H9 (cell line): ENCODE results near the gene MTRF1. TPM values are rescaled to one million over a fixed set of nuclear protein-coding genes. Genes with fewer than 3 reads are reported as not detected.

Source experiments
- DNase-seq: peaks from one replicate; pipeline ENCODE4 v3.0.0-alpha.2; 2017
- H2AFZ ChIP-seq: one replicate; pipeline ENCODE4 v1.6.1; 2013; ENCODE audit warnings: mild to moderate bottlenecking, low read length, control low read depth, moderate library complexity
- H2AK5ac ChIP-seq: 2 replicates; pipeline ENCODE4 v1.6.1; 2013; ENCODE audit warnings: low read length, control low read depth, mixed read lengths; ENCODE audit not compliant: insufficient read length
- H2BK120ac ChIP-seq: one replicate; pipeline ENCODE4 v1.6.1; 2013; ENCODE audit warnings: low read depth, mild to moderate bottlenecking, low read length, control low read depth, inconsistent platforms; ENCODE audit not compliant: poor library complexity, severe bottlenecking
- H2BK12ac ChIP-seq: 2 replicates; pipeline ENCODE4 v1.6.1; 2013; ENCODE audit warnings: low read length, control low read depth, mixed read lengths, low read depth; ENCODE audit not compliant: insufficient read length
- H2BK15ac ChIP-seq: 2 replicates; pipeline ENCODE4 v1.6.1; 2013; ENCODE audit warnings: low read depth, low read length, control low read depth
- H2BK20ac ChIP-seq: one replicate; pipeline ENCODE4 v1.6.1; 2013; ENCODE audit warnings: low read depth, mild to moderate bottlenecking, low read length, control low read depth, inconsistent platforms; ENCODE audit not compliant: poor library complexity, severe bottlenecking
- H2BK5ac ChIP-seq: 2 replicates; pipeline ENCODE4 v1.6.1; 2013; ENCODE audit warnings: low read length, control low read depth, mixed read lengths; ENCODE audit not compliant: insufficient read length
- H3K14ac ChIP-seq: 2 replicates; pipeline ENCODE4 v1.6.1; 2013; ENCODE audit warnings: low read length, control low read depth; ENCODE audit not compliant: insufficient read depth
- H3K18ac ChIP-seq: 2 replicates; pipeline ENCODE4 v1.6.1; 2013; ENCODE audit warnings: low read depth, mild to moderate bottlenecking, mixed read lengths, low read length, control low read depth; ENCODE audit not compliant: insufficient read length
- H3K23ac ChIP-seq: 2 replicates; pipeline ENCODE4 v1.6.1; 2013; ENCODE audit warnings: low read length, control low read depth, mixed read lengths, low read depth; ENCODE audit not compliant: insufficient read length
- H3K23me2 ChIP-seq: 2 replicates; pipeline ENCODE4 v1.6.1; 2013; ENCODE audit warnings: low read depth, mild to moderate bottlenecking, mixed read lengths, low read length, control low read depth; ENCODE audit not compliant: insufficient read length, poor library complexity, severe bottlenecking
- H3K27ac ChIP-seq: 2 replicates; pipeline ENCODE4 v1.5.1; 2013; ENCODE audit warnings: low read length, control low read depth, mixed read lengths, low read depth; ENCODE audit not compliant: insufficient read length
- H3K27me3 ChIP-seq: 2 replicates; pipeline ENCODE4 v1.6.1; 2013; ENCODE audit warnings: low read length, control low read depth, inconsistent platforms; ENCODE audit not compliant: insufficient read depth
- H3K4ac ChIP-seq: 2 replicates; pipeline ENCODE4 v1.6.1; 2013; ENCODE audit warnings: low read depth, mild to moderate bottlenecking, control low read depth, inconsistent platforms, low read length, moderate library complexity
- H3K4me1 ChIP-seq: 2 replicates; pipeline ENCODE4 v1.6.1; 2013; ENCODE audit warnings: low read length, control low read depth, inconsistent platforms; ENCODE audit not compliant: insufficient read depth
- H3K4me2 ChIP-seq: 2 replicates; pipeline ENCODE4 v1.6.1; 2013; ENCODE audit warnings: low read length, control low read depth, mixed read lengths; ENCODE audit not compliant: insufficient read length, insufficient read depth
- H3K56ac ChIP-seq: 2 replicates; pipeline ENCODE4 v1.6.1; 2013; ENCODE audit warnings: low read depth, mild to moderate bottlenecking, mixed read lengths, low read length, control low read depth; ENCODE audit not compliant: insufficient read length
- H3K79me1 ChIP-seq: 2 replicates; pipeline ENCODE4 v1.6.1; 2013; ENCODE audit warnings: low read depth, mild to moderate bottlenecking, moderate library complexity, low read length, control low read depth, inconsistent platforms; ENCODE audit not compliant: insufficient read depth, poor library complexity, severe bottlenecking
- H3K79me2 ChIP-seq: 2 replicates; pipeline ENCODE4 v1.6.1; 2013; ENCODE audit warnings: low read length, control low read depth, inconsistent platforms; ENCODE audit not compliant: insufficient read depth
- H3K9ac ChIP-seq: 2 replicates; pipeline ENCODE4 v1.6.1; 2013; ENCODE audit warnings: low read length, control low read depth, mixed read lengths; ENCODE audit not compliant: insufficient read length; ENCODE audit errors: extremely low read depth
- H3K9me3 ChIP-seq: one replicate; pipeline ENCODE4 v1.6.1; 2013; ENCODE audit warnings: low read depth, low read length, inconsistent platforms; ENCODE audit not compliant: control insufficient read depth
- H3T11ph ChIP-seq: one replicate; pipeline ENCODE4 v1.6.1; 2013; ENCODE audit warnings: mild to moderate bottlenecking, low read length, control low read depth, inconsistent platforms
- H4K20me1 ChIP-seq: one replicate; pipeline ENCODE4 v1.6.1; 2013; ENCODE audit not compliant: control insufficient read depth, insufficient read length, insufficient read depth
- H4K5ac ChIP-seq: 2 replicates; pipeline ENCODE4 v1.6.1; 2013; ENCODE audit warnings: low read depth, mild to moderate bottlenecking, mixed read lengths, low read length, control low read depth; ENCODE audit not compliant: insufficient read length
- H4K8ac ChIP-seq: replicated peaks from 2 replicates; pipeline ENCODE4 v1.6.1; 2013; ENCODE audit warnings: low read length, control low read depth, mixed read lengths, low read depth; ENCODE audit not compliant: insufficient read length
- H4K91ac ChIP-seq: 2 replicates; pipeline ENCODE4 v1.6.1; 2013; ENCODE audit warnings: low read depth, mild to moderate bottlenecking, moderate library complexity, mixed read lengths, low read length, control low read depth; ENCODE audit not compliant: insufficient read length
- H3K27ac Mint-ChIP-seq, 3 experiments: 2 replicates in 2 of 3; 3 replicates in 1 of 3; pipeline ENCODE4 v1.8.0; 2020 to 2021; ENCODE audit warnings: mixed read lengths in 3 of 3, mild to moderate bottlenecking in 1 of 3, moderate library complexity in 1 of 3
- H3K27me3 Mint-ChIP-seq: 2 replicates; pipeline ENCODE4 v1.8.0; 2021; ENCODE audit warnings: low read depth, mild to moderate bottlenecking, moderate library complexity, mixed read lengths
- H3K36me3 Mint-ChIP-seq, 3 experiments: 2 replicates in 2 of 3; 3 replicates in 1 of 3; pipeline ENCODE4 v1.8.0; 2020 to 2021; ENCODE audit warnings: low read depth in 3 of 3, mixed read lengths in 3 of 3; ENCODE audit not compliant: insufficient read depth in 1 of 3
- H3K4me1 Mint-ChIP-seq, 2 experiments: 2 replicates each; pipeline ENCODE4 v1.8.0; 2020; ENCODE audit warnings: mixed read lengths in 2 of 2
- H3K4me3 Mint-ChIP-seq, 2 experiments: 2 replicates in 1 of 2; 3 replicates in 1 of 2; pipeline ENCODE4 v1.8.0; 2020 to 2021; ENCODE audit warnings: mild to moderate bottlenecking in 2 of 2, mixed read lengths in 2 of 2, moderate library complexity in 1 of 2
- H3K9me3 Mint-ChIP-seq, 2 experiments: 2 replicates in 1 of 2; 3 replicates in 1 of 2; pipeline ENCODE4 v1.8.0; 2020; ENCODE audit warnings: mild to moderate bottlenecking in 2 of 2, mixed read lengths in 2 of 2, moderate library complexity in 1 of 2
- CTCF ChIP-seq: fragments of 200-600 bp; sonication (generic); conservative IDR thresholded peaks from 3 replicates; pipeline ENCODE4 v1.8.0; 2021; ENCODE audit warnings: antibody characterized with exemption, mild to moderate bottlenecking
- WGBS: extraction: QIAGEN DNeasy Blood & Tissue Kit; methylation state at CpG from one replicate; pipeline ENCODE4 v1.1.7; 2013; ENCODE audit warnings: missing lambda C conversion rate, low lambda C conversion rate, mixed read lengths; ENCODE audit not compliant: insufficient read length; ENCODE audit errors: extremely low coverage; 5-methylcytosine and 5-hydroxymethylcytosine counted together
- total RNA-seq: library from RNA; stranded (reverse); gene quantifications from 2 replicates; pipeline ENCODE4 v1.2.1, GENCODE V29; 2021

MTRF1 gene
- total RNA-seq, 1 experiment from 2014 or later: 16.2 TPM

GRCh38 chr13:41289463-41289881 lies 26.1 kb upstream of the MTRF1 start:
- no peaks in the 10 kb centered on the region for H3K27me3 ChIP-seq
- no peak overlapping the region for H2BK12ac ChIP-seq
- no peaks in the 10 kb centered on the region for H3K9me3 ChIP-seq
- no peak overlapping the region for H3T11ph ChIP-seq
- no peak for TF ChIP-seq CTCF
- no peaks in the 10 kb centered on the region for H3K79me2 ChIP-seq
- H2AFZ ChIP-seq: no peak overlapping the region
- no peak overlapping the region for H4K8ac ChIP-seq
- no peak overlapping the region for H2BK5ac ChIP-seq
- H2AK5ac ChIP-seq: no peak overlapping the region
- Mint-ChIP-seq H3K4me1 (peaks cover 28 to 30% of the 10 kb centered on the region in 2 experiments), H3K9me3 (peaks cover 0 to 3% of the 10 kb centered on the region in 2 experiments; a peak in 2 of 5 replicates), H3K4me3 (no peak overlapping the region), H3K36me3 (peaks cover 0 to 5% (median 3%) of the 10 kb centered on the region in 3 experiments; a peak in 1 of 7 replicates), H3K27ac (no peak overlapping the region), H3K27me3 (no peaks in the 10 kb centered on the region)
- no peak overlapping the region for H3K23ac ChIP-seq
- no peak overlapping the region for H4K5ac ChIP-seq
- no peak overlapping the region for H3K9ac ChIP-seq
- H3K4ac ChIP-seq: no peak overlapping the region
- H3K4me2 ChIP-seq: no peak overlapping the region
- no peak overlapping the region for H2BK20ac ChIP-seq
- H3K14ac ChIP-seq: no peak overlapping the region
- no peaks in the 10 kb centered on the region for H3K23me2 ChIP-seq
- H3K4me1 ChIP-seq: no peaks in the 10 kb centered on the region; the same call in 1 of the 2 replicates
- no CpG with 5 or more reads among the region's 10 CpGs for WGBS
- no peak overlapping the region for H2BK15ac ChIP-seq
- H3K79me1 ChIP-seq: no peaks in the 10 kb centered on the region
- no peak for DNase-seq
- no peak overlapping the region for H3K18ac ChIP-seq
- no peak overlapping the region for H3K27ac ChIP-seq
- H4K20me1 ChIP-seq: no peaks in the 10 kb centered on the region
- H4K91ac ChIP-seq: no peak overlapping the region
- no peak overlapping the region for H2BK120ac ChIP-seq
- H3K56ac ChIP-seq: no peak overlapping the region
